GM18868 (cell line): ENCODE measurements around the gene MTF2.

Source experiments
- ATAC-seq: cut with Tn5 transposase; IDR thresholded peaks from one replicate; pipeline ENCODE4 v1.9.1; 2021; ENCODE audit warnings: mild to moderate bottlenecking, moderate library complexity; ENCODE audit not compliant: unreplicated experiment

Gene MTF2

GRCh38 chr1:93082313-93082712 lies 3.2 kb downstream of the MTF2 start:
- no peak for ATAC-seq

- ATAC-seq, result no peak
These were observed 4.9 kb downstream of the MTF2 start for GRCh38 chr1:93083979-93084378.

DNA sequence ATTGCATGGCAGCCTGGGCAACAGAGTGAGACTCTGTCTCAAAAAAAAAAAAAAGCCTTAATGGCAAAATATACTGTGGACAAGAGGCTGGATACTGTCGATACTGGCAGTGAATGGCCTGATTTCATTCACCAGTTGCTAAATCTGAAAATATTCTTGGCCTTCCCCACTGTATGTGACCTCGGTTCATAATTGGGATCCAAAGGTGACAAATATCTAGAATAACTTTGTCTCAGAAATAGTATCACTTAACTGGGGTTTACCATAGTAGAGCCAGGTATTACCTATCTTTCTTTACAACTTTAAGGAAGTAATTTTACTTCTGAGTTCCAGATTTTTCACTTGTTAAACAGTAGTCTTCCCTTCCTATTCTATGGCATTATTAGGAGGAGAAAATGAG lies 8.4 kb downstream of the MTF2 start:
- ATAC-seq, result no peak

- ATAC-seq, result no peak
These were observed 14.4 kb downstream of the MTF2 start for GRCh38 chr1:93093332-93094006.

- no peak for ATAC-seq
These were observed 16.9 kb downstream of the MTF2 start for GRCh38 chr1:93095804-93096585.

GRCh38 chr1:93102142-93102541 lies 23.1 kb downstream of the MTF2 start:
- no peak for ATAC-seq

GRCh38 chr1:93106226-93106625 lies 27.1 kb downstream of the MTF2 start:
- ATAC-seq, result no peak

- no peak for ATAC-seq
These were observed 28.3 kb downstream of the MTF2 start for GRCh38 chr1:93107395-93107794.

GRCh38 chr1:93108335-93108734 lies 29.3 kb downstream of the MTF2 start:
- ATAC-seq, result no peak

DNA sequence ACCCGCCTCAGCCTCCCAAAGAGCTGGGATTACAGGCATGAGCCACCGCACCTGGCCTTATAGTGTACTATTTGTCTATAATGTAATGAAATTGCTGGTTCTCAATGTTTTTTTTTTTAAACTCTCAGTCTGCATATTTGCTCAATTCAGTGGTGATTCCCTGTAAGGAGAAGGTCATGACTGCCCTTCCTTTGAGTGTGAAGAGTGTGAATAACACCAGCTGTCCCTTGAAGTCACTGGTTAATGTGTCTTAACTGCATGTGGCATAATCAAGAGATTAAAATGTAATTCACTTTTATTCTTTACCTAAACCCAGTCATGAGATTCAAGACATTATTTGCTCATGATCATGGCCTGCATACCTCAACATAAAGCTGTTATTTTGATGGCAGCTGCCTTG lies 30.5 kb downstream of the MTF2 start:
- ATAC-seq, result no peak

DNA sequence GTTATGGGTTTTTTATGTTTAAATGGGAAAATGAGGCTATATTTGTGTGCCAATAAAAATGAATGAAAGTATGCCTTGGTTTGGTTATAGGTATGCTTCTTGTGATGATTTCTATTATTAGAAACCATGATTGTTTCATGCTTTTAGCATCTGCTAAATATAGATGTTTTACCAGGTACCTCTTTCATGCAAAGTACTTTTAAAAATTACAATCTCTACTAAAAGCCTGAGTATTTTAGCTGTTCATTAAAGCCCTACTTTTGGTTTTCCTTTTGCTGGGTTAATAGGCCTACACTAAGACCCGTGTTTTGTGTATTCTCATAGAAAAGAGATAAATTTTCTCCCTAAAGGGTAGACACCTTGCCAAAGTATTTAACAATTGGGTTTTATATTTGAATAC lies 32.0 kb downstream of the MTF2 start:
- ATAC-seq, result no peak

GRCh38 chr1:93111561-93111960 lies 32.5 kb downstream of the MTF2 start:
- ATAC-seq, result no peak

DNA sequence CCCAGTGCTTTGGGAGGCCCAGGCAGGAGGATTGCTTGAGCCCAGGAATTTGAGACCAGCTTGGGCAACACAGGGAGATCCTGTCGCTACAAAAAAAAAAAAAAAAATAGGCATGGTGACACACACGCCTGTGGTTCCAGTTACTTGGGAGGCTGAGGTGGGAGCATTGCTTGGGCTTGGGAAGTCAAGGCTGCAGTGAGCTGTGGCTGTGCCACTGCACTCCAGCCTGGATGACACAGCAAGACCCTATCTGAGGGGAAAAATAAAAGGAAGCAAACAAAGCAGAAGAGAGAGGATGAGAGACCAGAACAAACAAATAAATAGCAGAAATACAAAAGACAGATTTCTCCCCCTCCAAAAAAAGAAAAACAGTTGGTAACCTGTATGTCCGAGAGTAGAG lies 34.0 kb downstream of the MTF2 start:
- no peak for ATAC-seq

DNA sequence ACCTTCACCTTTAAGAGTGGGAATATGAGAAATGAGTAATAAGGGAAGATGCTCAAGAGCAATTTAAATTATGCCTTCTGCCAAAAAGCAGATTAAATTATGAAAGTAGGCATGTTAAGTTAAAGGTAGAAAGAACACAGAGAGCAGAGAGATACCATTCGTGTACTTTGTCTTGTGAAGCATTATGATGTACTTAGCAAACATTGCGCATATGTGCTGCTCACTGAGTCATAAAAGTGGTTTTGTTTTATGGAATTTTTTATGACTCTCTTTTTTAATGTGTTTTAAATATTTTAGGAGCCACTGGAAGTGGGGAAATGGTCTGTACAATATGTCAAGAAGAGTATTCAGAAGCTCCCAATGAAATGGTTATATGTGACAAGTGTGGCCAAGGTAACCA lies 35.3 kb downstream of the MTF2 start:
- no peak for ATAC-seq

DNA sequence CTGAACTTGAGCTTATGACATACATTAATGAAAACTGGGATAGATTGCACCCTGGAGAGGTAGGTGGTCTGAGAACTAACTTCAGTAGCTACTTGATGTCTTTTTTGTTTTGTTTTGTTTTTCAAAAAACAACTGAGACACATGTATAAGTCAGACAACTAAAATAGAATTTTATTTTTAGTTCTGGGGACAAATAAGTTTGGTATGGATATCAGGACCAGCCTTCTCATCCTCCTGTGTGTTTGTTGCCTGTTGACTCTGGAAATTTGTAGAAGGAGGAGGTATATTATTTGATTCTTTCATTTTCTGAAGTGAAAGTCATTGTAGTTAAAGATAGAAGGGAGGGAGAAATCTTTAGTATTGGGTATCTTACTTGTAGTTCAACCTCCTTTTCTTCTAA lies 41.5 kb downstream of the MTF2 start:
- no peak for ATAC-seq

- no peak for ATAC-seq
These were observed 44.2 kb downstream of the MTF2 start for GRCh38 chr1:93123201-93123783.

DNA sequence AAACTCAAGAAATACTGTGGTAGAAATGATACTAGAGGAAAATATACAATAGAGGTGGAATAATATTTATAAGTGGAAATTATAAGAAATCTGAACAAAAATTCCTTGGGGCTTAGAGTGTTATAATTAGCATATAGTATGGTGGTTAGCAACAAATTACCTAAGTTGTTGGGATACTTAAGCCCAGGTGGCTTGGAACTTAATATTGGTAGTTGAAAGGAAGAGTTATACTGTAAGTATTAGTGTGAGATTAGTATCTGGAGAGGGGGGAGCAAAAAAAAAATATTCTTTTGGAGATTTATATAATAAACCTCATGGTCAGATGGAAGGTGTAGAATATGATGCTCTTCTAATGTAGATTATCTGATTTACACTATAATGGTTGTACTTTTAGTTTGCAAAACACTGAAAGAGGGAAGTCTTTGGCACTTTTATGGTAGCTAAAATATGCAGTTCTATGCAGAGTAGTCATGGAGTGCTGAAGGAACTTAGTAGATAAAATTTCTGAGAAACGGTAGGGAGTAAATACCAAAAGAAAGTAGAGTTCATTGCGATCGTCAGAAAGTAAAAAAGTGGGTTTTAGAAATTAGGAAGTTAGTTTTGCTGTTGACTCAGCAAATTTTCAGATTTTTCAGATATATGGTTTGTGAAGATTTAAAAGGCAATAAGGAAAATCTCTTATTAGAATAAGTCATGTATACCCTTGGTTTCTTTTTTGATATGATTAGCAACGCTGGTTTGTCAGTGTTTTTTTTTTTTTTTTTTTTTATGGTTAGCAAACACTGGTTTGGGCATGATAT lies 45.7 kb downstream of the MTF2 start:
- ATAC-seq, result no peak

DNA sequence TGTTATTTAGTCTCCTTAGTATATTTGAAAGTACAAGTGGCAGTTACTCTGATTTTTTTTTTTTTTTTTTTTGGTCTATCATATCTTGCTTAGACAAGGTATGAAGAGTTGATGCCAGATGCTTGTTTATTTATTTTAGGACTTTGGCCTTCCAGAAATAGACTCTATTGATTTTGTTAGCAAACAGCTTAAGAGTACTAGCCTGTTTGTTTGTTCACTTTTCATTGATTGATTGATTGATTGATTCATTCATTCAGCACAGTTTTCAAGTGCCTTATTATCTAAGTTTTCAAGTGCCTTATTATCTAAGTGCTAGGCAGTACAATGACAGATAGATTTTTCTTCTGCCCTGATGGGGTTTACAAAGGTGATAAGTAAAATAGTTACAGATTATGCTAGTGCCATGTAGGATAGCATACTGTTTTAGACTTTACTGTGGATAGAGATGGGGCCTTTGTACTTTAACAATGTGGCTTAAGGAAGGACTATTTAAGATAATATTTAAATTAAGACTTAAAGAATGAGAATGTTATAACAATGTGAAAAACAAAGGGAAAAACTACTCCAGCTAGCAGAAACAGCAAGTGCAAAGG lies 50.5 kb downstream of the MTF2 start:
- ATAC-seq, result no peak

GRCh38 chr1:93132638-93133037 lies 53.6 kb downstream of the MTF2 start:
- ATAC-seq, result no peak

DNA sequence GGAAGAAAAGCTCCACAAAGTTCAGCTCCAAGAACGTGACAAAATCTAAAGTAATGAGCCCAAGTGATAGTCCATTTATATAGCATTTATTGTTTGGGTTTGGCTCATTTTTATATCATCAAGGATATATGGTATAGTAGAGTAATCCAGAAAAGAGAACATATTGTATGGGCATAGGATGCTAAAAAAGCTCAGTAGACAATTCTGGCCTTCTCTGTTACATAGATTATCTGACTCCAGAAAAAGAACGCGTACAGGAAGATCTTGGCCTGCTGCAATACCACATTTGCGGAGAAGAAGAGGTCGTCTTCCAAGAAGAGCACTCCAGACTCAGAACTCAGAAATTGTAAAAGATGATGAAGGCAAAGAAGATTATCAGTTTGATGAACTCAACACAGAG lies 57.4 kb downstream of the MTF2 start:
- ATAC-seq, result no peak
